Liver (tissue), 3 donors: ENCODE measurements around the gene SMYD3.

ENCODE experiments used
- EGR1 ChIP-seq, 2 donors: IDR thresholded peaks; 2 replicates each; pipeline ENCODE4 v1.6.1; 2016 to 2018; ENCODE audit warnings: antibody characterized with exemption in 2 of 2, low read depth in 2 of 2
- FOXA1 ChIP-seq: IDR thresholded peaks from 2 replicates; pipeline ENCODE4 v1.6.1; 2016; ENCODE audit warnings: antibody characterized with exemption
- GABPA ChIP-seq, 2 donors: IDR thresholded peaks in 1 of 2; conservative IDR thresholded peaks in 1 of 2; 2 replicates each; pipeline ENCODE4 v1.6.1; 2016; ENCODE audit warnings: antibody characterized with exemption in 2 of 2, mild to moderate bottlenecking in 1 of 2, moderate library complexity in 1 of 2
- TF ChIP-seq, protein P1 (sequence below): fragments of 150-350 bp; IDR thresholded peaks from 2 replicates; pipeline ENCODE4 v1.5.1; 2017; ENCODE audit warnings: improper control_type of control experiment, low read depth, low read length; ENCODE audit not compliant: missing input control
- TF ChIP-seq, protein P2 (sequence below): IDR thresholded peaks from 2 replicates; pipeline ENCODE4 v1.6.1; 2016; ENCODE audit warnings: antibody characterized with exemption
- TF ChIP-seq, protein P3 (sequence below): IDR thresholded peaks from 2 replicates; pipeline ENCODE4 v1.6.1; 2016; ENCODE audit warnings: antibody characterized with exemption
- TF ChIP-seq, protein P4 (sequence below): IDR thresholded peaks from 2 replicates; pipeline ENCODE4 v1.6.1; 2016; ENCODE audit warnings: antibody characterized with exemption, mild to moderate bottlenecking
- donor health status: healthy.
- donor health status: healthy.

DNA sequence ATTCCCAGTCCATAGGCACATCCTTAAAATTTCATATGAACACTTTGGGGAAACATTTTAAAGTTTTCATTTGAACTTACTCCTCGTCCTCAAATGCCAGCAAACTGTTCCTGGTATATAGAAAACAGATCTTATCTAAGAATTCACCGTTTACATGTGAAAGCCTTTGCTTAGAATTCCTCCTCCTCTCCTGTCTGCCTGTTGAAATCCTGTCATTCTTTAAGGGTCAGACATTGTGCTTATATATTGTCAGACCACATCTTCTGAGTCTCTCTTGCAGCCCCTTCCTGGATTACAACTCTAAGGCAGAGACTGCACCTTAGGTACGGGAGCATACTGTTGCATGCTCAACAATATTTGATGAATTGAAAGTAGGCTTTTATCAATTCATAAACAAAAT is 239.7 kb downstream of the SMYD3 start:
- TF ChIP-seq, protein P1, sequence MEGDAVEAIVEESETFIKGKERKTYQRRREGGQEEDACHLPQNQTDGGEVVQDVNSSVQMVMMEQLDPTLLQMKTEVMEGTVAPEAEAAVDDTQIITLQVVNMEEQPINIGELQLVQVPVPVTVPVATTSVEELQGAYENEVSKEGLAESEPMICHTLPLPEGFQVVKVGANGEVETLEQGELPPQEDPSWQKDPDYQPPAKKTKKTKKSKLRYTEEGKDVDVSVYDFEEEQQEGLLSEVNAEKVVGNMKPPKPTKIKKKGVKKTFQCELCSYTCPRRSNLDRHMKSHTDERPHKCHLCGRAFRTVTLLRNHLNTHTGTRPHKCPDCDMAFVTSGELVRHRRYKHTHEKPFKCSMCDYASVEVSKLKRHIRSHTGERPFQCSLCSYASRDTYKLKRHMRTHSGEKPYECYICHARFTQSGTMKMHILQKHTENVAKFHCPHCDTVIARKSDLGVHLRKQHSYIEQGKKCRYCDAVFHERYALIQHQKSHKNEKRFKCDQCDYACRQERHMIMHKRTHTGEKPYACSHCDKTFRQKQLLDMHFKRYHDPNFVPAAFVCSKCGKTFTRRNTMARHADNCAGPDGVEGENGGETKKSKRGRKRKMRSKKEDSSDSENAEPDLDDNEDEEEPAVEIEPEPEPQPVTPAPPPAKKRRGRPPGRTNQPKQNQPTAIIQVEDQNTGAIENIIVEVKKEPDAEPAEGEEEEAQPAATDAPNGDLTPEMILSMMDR: no peak
- TF ChIP-seq, protein P2, sequence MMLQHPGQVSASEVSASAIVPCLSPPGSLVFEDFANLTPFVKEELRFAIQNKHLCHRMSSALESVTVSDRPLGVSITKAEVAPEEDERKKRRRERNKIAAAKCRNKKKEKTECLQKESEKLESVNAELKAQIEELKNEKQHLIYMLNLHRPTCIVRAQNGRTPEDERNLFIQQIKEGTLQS: no peak
- TF ChIP-seq, protein P3, sequence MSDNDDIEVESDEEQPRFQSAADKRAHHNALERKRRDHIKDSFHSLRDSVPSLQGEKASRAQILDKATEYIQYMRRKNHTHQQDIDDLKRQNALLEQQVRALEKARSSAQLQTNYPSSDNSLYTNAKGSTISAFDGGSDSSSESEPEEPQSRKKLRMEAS: no peak
- TF ChIP-seq EGR1 (IDR thresholded peaks at IDR 0.05; ENCODE audit: low read depth in 2 of 2) (no peak), FOXA1 (no peak), GABPA (IDR thresholded peaks at IDR 0.05 in 1 of 2, conservative IDR thresholded peaks at IDR 0.05 in 1 of 2) (no peak)
- TF ChIP-seq, protein P4, sequence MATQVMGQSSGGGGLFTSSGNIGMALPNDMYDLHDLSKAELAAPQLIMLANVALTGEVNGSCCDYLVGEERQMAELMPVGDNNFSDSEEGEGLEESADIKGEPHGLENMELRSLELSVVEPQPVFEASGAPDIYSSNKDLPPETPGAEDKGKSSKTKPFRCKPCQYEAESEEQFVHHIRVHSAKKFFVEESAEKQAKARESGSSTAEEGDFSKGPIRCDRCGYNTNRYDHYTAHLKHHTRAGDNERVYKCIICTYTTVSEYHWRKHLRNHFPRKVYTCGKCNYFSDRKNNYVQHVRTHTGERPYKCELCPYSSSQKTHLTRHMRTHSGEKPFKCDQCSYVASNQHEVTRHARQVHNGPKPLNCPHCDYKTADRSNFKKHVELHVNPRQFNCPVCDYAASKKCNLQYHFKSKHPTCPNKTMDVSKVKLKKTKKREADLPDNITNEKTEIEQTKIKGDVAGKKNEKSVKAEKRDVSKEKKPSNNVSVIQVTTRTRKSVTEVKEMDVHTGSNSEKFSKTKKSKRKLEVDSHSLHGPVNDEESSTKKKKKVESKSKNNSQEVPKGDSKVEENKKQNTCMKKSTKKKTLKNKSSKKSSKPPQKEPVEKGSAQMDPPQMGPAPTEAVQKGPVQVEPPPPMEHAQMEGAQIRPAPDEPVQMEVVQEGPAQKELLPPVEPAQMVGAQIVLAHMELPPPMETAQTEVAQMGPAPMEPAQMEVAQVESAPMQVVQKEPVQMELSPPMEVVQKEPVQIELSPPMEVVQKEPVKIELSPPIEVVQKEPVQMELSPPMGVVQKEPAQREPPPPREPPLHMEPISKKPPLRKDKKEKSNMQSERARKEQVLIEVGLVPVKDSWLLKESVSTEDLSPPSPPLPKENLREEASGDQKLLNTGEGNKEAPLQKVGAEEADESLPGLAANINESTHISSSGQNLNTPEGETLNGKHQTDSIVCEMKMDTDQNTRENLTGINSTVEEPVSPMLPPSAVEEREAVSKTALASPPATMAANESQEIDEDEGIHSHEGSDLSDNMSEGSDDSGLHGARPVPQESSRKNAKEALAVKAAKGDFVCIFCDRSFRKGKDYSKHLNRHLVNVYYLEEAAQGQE: no peak
